ENCODE results near the gene CEP70.
"Not testable (repeated sequence)": the region's sequence is repeated elsewhere in the genome, so short reads cannot be mapped to it uniquely, and the experiment has no call there.

CEP70 gene

DNA sequence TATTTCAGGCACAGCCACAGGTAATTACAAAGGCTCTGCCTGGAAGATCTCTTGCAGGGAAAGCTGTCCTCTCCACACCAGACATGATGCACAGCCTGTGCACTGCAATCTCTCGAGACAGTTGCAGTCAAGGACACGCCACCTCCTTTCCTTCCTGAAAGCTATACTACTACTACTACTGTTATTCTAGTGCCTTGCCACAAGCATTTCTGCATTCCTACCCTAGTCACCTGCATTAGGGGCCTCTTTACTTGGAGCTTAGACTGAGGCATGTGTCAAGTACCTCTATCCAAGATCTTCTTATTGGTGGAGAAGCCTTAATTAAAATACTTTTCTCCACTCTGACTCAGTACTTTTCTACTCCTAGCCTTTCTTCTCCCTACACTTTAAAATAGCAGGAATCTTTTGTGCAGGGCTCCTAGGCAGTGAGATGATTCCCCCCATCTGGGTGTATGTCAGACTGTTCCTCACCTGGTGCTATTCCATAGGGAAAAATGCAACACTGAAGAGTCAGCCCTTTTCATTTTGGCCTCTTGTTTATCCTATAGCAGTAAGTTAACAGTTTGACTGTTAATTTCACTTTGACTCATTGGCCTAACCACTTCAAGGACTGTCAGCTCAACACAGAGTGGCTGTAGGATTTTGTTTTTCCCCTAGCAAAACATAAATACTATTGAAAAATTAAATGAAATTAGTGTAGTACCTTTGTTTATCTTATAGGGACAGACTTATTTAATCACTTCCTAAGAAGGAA lies 80.8 kb downstream of the CEP70 start:
- no peak for DNase-seq (ENCODE audit: low read depth, low spot score)

- no peak for DNase-seq (ENCODE audit: low read depth, low spot score)
Measured at GRCh38 chr3:138511945-138512344, 82.1 kb downstream of the CEP70 start.

DNA sequence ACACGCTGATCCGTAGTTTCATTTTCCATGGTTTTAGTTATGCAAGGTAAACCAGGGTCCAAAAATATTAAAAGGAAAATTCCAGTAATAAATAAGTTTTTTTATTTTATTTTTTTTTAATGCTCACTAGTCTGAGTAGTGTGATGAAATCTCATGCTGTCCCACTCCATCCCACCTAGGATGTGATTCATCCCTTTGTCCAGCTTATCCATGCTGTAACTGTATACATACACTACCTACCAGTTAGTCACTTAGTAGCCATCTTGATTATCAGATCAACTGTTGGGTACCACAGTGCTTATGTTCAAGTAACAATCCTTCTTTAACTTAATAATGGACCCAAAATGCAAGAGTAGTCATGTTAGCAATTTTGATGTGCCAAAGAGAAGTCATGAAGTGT lies 84.5 kb downstream of the CEP70 start:
- DNase-seq (ENCODE audit: low read depth, low spot score): no peak

DNA sequence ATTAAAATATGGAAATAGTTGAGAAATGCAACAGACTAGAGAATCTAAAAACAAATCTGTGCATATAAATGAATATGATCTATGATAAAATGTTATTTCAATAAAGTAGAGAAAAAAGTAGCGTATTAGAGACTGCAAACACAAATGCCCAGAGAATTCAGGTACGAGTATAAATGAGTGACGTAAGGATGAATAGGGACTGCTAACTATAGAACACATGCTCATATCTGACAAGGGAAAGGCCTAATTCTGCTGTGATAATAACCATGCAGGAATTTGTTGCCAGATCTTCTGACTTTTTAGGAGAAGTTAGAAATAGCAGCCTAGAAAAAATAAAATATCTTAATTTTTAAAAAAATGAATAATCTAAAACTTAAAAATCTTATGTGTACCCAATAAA lies 86.5 kb downstream of the CEP70 start:
- DNase-seq (ENCODE audit: low read depth, low spot score): no peak

- no peak for DNase-seq (ENCODE audit: low read depth, low spot score)
Measured at GRCh38 chr3:138498991-138499390, 95.1 kb downstream of the CEP70 start.

DNA sequence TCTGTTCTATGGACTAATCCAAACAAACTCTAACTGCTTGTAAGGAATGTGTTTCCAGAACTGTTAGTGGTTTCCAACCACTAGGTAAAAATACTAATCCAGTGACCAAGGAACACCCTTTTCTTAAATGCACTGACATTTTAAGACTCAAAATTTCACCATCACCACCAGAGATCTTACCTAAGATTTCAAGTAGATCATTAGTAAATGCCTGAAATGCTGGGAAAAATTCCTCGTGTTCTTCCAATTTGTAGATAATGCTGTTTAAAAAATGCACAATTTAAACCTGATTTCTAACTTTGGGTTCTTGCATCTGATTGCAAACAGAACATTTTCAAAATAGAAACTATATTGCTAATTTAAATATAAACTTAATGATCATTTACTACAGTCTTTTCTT lies 96.2 kb downstream of the CEP70 start:
- no peak for DNase-seq (ENCODE audit: low read depth, low spot score)

- DNase-seq (ENCODE audit: low read depth, low spot score): no peak
Measured at GRCh38 chr3:138497021-138497420, 97.0 kb downstream of the CEP70 start.

DNA sequence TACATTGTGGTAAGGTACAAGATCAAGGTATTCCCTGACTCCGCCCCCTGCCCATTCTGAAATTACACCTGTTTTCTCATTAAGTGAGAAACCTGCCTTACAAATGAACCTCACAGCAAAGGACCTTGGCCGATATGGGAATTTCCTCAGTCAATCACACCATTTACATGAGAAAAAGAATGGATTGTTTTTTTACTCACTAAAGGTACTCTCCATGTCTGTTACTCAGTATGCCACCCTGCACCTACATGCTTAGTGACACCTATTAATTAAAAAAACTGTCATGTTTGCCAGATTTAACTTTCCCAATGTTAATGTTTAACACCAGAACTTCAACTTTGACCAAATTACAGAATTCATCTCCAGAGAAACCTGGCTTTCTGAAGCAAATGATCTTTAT lies 97.6 kb downstream of the CEP70 start:
- DNase-seq (ENCODE audit: low read depth, low spot score): no peak

GRCh38 chr3:138495638-138496037 lies 98.4 kb downstream of the CEP70 start:
- DNase-seq (ENCODE audit: low read depth, low spot score): not testable (repeated sequence)

- DNase-seq (ENCODE audit: low read depth, low spot score): no peak
Measured at GRCh38 chr3:138494607-138494929, 99.5 kb downstream of the CEP70 start.

- no peak for DNase-seq (ENCODE audit: low read depth, low spot score)
Measured at GRCh38 chr3:138493804-138494606, 100.1 kb downstream of the CEP70 start.

DNA sequence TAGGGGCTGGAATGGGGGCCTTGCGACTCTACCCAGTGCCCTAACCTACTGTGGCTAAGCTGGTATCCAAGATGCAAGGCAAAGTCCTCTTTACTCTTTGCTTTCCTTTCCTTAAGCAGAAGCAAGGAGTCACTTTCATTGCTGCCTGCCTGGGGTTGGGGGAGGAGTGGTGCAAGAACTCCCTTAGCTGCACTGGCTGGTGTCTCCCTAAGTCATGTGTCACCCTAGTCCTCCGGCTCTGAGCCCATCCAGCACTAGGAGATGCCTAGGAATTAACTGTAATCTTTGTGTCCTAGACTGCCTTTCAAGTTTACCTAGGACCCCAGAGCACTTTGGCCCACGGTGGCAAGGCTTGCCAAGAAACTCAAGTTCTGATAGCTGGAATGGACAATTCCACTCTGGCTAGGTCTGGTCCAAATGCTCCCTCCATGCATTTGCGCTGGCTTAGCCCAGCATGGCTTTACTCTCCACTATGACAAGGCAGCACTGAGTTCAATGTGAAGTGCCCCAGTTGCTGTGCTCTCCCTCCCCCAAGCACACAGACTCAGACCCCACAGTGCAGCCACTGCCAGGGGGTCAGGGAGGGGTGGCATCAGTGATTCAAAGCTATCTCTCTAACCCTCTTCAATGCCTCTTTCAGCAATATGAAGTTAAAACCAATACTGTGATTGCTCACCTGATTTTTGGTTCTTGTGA lies 100.9 kb downstream of the CEP70 start:
- no peak for DNase-seq (ENCODE audit: low read depth, low spot score)

GRCh38 chr3:138491971-138492370 lies 102.1 kb downstream of the CEP70 start:
- no peak for DNase-seq (ENCODE audit: low read depth, low spot score)

GRCh38 chr3:138486580-138486979 lies 107.5 kb downstream of the CEP70 start:
- not testable (repeated sequence) for DNase-seq (ENCODE audit: low read depth, low spot score)

- DNase-seq (ENCODE audit: low read depth, low spot score): not testable (repeated sequence)
Measured at GRCh38 chr3:138484672-138485071, 109.4 kb downstream of the CEP70 start.

DNA sequence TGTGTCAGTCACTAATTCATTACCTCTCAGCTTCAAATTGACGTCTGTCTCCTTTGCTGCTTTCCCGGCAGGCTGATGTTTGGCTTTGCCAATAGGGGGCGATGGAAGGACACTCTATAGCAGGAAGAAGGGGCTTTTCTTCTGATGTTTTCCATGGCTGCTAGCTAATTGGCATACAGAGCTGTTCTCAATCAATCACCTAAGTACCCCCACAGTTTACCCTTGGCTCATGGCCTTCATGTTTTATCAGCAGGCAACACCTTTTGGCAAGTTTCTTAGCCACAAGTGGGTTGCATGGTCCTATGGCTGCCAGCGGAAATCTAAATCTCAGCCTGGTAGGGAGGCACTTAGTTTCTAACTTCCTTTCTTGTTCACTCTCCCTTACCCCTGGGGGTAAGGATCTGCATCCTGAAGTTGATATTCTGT lies 114.6 kb downstream of the CEP70 start:
- DNase-seq (ENCODE audit: low read depth, low spot score): no peak

DNA sequence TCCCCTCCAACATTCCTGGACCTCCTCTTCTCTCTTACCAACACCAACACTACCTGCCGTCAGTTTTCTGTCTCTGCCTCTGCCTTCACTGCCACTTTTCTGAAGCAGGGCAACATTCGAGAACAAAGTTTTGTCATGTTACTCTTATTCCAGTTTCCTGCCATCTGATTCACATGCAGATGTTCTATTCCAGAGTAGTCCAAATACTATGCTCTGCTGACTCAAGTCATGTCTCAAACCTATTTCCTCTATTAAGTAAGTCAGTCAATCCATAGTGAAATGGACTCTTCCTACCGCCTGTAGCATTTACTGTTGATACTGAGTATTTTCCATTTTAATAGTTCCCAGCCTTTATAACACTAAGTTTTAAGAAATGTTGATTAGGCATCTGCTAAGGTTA lies 116.3 kb downstream of the CEP70 start:
- DNase-seq (ENCODE audit: low read depth, low spot score): no peak

DNA sequence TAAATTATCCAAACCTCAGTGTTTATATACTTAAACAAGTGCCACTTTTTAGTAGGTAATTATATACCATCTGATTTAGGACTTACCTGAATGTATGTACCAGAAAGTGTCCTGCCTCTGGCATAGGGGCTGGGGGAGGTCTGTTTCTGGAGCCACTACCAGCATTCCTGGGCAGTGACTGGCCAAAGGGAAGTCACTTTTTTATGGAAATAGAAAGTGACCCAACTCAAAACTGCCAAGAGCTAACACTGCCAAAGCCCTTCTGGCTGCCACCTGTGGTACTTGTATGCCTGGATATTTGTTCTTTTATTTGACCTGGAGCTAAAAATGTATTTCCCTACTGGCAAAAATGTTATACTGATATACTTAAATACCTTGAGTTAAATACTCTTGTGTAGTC lies 116.9 kb downstream of the CEP70 start:
- DNase-seq (ENCODE audit: low read depth, low spot score): no peak

DNA sequence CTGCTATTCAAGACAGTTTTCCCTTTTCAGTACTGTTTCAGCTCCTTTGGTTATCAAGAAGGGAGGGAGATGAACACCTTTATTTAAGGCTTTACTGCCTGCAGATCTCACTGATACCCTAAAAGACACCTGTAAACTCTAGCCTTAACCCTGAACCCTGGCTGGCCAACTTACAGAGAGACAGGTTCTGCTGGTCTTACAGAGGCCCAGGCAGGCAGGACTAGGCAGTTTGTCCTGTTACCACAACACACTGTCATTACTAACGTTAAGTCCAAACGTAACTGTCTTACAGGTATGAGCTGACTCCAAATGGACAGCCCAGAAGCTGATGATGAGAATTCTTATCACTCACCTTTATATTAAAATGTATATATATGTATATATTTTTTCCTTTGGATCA lies 117.5 kb downstream of the CEP70 start:
- DNase-seq (ENCODE audit: low read depth, low spot score): no peak

- no peak for DNase-seq (ENCODE audit: low read depth, low spot score)
Measured at GRCh38 chr3:138474163-138474562, 119.9 kb downstream of the CEP70 start.

DNA sequence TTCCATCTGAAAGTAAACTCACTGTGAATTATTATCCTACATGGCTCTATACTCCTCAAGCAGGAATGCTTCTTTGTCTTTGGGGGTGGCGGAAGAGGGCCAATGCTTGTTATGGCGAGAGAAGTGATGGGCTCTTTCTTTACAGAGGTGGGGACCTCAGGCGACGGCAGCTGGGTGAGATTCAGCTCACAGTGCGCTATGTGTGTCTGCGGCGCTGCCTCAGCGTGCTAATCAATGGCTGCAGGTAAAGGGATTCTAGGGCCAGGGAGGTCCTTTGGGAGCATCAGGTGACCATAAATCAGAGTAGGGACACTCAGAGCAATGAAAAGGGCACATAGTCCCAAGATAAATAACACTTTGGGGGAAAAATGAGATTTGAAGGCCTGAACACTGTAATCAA lies 120.7 kb downstream of the CEP70 start:
- DNase-seq (ENCODE audit: low read depth, low spot score): no peak

DNA sequence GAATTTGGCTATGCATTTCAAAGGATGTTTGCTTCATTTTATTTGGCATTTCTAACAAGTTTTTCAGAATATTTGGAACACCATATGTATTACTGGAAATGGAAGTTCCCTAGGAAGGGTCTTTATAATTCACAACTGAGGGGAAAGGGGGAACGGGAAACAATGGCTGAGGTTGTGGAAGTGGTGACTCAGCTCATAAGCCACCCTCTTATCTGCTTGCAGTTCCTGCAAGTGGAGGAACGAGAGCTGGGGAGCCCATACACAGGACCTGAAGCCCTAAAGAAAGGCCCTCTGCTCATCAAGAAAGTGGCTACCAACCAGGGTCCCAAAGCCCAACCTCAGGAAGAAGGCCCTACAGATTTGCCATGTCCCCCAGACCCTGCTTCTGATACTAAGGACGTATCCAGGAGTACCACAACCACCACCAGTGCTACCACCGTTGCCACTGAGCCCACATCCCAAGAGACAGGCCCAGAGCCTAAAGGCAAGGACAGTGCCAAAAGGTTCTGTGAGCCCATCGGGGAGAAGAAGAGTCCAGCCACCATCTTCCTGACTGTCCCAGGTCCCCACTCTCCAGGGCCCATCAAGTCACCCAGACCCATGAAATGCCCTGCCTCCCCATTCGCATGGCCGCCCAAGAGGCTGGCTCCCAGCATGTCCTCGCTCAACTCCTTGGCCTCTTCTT lies 121.8 kb downstream of the CEP70 start:
- no peak for DNase-seq (ENCODE audit: low read depth, low spot score)
